ENCODE measurements around the gene KRTAP4-7.
"Not testable (repeated sequence)": the region's sequence is repeated elsewhere in the genome, so short reads cannot be mapped to it uniquely, and the experiment has no call there.

Gene KRTAP4-7

DNA sequence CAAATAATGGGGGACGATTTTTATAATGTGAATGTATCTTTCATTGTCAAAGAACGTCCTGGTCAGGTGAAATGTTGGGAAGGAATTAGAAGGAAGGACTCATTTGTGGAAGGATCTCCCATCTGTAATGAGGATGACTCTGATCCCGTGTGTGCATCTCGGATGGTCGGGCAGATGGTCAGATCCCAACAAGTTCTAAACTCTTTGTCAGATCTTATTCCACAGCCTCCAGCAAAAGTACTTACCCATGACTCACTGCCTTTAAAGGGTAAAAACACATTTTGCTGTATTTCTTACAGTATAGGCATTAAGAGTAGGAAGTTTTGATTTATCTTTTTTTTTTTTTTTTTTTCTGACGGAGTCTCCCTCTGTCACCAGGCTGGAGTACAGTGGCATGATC lies 14.5 kb downstream of the KRTAP4-7 start:
- H3K4me3 ChIP-seq (ENCODE audit: low read depth in 1 of 2, low read length in 1 of 2), result no peak overlapping the region
- no peaks in the 10 kb centered on the region for H3K4me1 ChIP-seq (ENCODE audit: control insufficient read depth in 1 of 2, insufficient read depth in 1 of 2, low read depth in 1 of 2, low read length in 1 of 2)
- H3K27ac ChIP-seq, result no peak overlapping the region
- H3K9me3 ChIP-seq, result no peaks in the 10 kb centered on the region
- no peaks in the 10 kb centered on the region for H3K27me3 ChIP-seq
- TF ChIP-seq, protein P1, sequence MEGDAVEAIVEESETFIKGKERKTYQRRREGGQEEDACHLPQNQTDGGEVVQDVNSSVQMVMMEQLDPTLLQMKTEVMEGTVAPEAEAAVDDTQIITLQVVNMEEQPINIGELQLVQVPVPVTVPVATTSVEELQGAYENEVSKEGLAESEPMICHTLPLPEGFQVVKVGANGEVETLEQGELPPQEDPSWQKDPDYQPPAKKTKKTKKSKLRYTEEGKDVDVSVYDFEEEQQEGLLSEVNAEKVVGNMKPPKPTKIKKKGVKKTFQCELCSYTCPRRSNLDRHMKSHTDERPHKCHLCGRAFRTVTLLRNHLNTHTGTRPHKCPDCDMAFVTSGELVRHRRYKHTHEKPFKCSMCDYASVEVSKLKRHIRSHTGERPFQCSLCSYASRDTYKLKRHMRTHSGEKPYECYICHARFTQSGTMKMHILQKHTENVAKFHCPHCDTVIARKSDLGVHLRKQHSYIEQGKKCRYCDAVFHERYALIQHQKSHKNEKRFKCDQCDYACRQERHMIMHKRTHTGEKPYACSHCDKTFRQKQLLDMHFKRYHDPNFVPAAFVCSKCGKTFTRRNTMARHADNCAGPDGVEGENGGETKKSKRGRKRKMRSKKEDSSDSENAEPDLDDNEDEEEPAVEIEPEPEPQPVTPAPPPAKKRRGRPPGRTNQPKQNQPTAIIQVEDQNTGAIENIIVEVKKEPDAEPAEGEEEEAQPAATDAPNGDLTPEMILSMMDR (IDR thresholded peaks at IDR 0.05), result no peak
- H3K36me3 ChIP-seq, result no peaks in the 10 kb centered on the region

DNA sequence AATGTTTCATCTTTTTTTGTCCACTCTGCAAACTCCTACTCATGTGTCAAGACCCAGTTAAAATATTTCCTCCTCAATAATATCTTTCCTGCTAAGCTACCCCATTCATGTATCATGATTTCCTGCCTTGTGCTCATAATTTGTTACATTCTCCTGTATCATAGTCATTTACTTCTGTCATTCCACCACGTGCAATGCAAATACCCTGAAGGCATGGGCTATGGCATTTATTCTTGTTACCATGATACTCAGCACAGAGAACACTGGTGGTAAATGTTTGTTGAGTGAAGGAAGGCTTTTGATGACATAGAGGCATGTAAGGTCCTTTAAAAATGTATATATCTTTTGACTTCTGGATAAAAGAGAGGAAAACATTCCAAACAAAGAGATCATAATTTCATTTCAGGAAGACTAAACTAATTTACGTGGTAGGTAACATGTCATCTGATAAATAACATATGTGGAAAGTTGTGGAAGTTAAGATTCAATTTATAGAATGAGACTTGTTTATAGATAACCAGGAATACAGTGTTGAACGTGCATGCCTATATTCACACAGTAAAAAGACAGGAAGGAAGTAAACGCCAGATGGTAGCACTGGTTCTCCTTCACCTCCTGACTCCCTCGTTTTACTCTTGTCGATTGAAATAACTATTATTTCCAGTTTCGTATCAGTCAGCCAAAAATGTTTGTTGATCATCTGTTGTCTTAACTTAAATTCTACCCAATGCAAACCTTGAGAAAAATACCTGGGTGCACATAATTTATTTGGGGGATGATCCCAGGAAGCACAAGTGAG lies 15.9 kb downstream of the KRTAP4-7 start:
- H3K4me3 ChIP-seq (ENCODE audit: low read depth in 1 of 2, low read length in 1 of 2); H3K36me3 ChIP-seq; H3K4me1 ChIP-seq (ENCODE audit: control insufficient read depth in 1 of 2, insufficient read depth in 1 of 2, low read depth in 1 of 2, low read length in 1 of 2); H3K9me3 ChIP-seq; H3K27me3 ChIP-seq; H3K27ac ChIP-seq: not testable (repeated sequence)

DNA sequence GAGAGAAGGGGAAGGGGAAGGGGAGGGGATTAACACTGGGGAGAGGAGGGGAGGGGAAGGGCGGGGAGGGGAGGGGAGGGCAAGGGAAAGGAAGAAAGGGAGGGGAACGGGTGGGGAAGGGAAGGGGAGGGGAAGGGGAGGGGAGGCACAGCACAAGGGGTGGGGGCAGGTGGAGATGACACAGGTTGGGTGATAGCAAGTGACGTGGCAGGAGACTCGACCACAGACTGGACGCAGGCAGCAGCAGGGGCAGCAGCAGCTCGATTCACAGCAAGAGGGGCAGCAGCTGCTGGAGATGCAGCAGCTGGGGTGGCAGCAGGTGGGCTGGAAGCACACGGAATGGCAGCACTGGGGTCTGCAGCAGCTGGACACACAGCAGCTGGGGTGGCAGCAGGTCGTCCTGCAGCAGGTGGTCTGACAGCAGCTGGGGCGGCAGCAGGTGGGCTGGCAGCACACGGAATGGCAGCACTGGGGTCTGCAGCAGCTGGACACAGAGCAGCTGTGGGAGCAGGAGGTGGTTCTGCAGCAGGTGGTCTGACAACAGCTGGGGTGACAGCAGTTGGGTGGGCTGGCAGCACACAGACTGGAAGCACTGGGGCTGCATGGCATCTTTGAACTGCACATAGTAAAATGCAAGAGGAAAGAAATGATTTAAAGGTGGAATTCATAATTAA lies 17.8 kb downstream of the KRTAP4-7 start, which contains the start of gene KRTAP4-16:
Gene KRTAP4-16, minus strand, starts transcription at position 624 of the 674 bp plus-strand sequence. Its CDS starts 0 bp downstream, at position 624.
- Histone ChIP-seq H3K36me3 (no peaks in the 10 kb centered on the region), H3K4me1 (ENCODE audit: control insufficient read depth in 1 of 2, insufficient read depth in 1 of 2, low read depth in 1 of 2, low read length in 1 of 2) (no peaks in the 10 kb centered on the region), H3K9me3 (no peaks in the 10 kb centered on the region), H3K27me3 (no peaks in the 10 kb centered on the region), H3K4me3 (ENCODE audit: low read depth in 1 of 2, low read length in 1 of 2) (no peak within 1 kb of the TSS), H3K27ac (no peak within 1 kb of the TSS)
- TF ChIP-seq, protein P1 (IDR thresholded peaks at IDR 0.05), result no peak

DNA sequence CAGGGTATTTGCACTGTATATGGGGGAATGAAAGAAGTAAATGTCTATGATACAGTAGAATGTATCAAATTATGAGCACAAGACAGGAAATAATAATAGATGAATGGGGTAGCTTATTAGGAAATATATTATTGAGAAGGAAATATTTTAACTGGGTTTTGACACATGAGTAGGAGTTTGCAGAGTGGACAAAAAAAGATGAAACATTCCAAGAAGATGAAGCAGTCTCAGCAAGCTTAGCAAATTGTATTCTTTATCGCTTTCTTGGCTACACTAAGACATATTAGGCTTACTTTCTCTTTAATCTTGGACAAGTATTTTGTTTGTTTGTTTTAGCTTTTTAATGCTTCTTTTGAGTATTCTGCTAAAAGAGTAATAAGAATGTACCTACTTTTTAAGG lies 19.9 kb downstream of the KRTAP4-7 start:
- Histone ChIP-seq H3K36me3 (no peaks in the 10 kb centered on the region), H3K9me3 (no peaks in the 10 kb centered on the region), H3K27me3 (no peaks in the 10 kb centered on the region), H3K4me3 (ENCODE audit: low read depth in 1 of 2, low read length in 1 of 2) (no peak overlapping the region), H3K4me1 (ENCODE audit: control insufficient read depth in 1 of 2, insufficient read depth in 1 of 2, low read depth in 1 of 2, low read length in 1 of 2) (no peaks in the 10 kb centered on the region), H3K27ac (no peak overlapping the region)
- TF ChIP-seq, protein P1 (IDR thresholded peaks at IDR 0.05), result no peak

DNA sequence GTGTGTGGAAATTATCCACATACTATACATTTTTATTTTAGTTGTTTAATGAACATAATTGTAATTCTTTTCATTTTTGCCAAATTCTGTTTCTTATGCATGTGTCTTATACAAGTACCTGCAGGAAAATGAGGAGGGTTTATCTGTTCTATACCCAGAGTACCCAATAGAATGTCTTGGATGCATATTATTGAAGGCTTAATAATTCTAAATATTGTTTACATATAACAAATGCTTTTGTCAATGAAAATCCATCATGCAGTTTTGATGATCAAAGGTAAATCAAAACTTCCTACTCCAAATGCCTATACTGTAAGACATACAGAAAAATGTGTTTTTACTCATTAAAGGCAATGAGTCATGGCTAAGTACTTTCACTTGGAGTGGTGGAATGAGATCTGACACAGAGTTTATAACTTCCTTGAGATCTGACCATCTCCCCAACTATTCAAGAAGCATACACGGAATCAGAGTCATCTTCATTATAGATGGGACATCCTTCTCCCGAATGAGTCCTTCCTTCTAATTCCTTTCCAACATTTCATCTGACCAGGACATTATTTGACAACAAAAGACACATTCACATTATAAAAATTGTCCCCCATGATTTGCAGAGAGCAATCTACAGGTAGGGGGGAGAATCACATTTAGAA lies 20.6 kb downstream of the KRTAP4-7 start:
- not testable (repeated sequence) for H3K4me3 ChIP-seq (ENCODE audit: low read depth in 1 of 2, low read length in 1 of 2); H3K36me3 ChIP-seq; H3K4me1 ChIP-seq (ENCODE audit: control insufficient read depth in 1 of 2, insufficient read depth in 1 of 2, low read depth in 1 of 2, low read length in 1 of 2); H3K27ac ChIP-seq; H3K27me3 ChIP-seq; H3K9me3 ChIP-seq

DNA sequence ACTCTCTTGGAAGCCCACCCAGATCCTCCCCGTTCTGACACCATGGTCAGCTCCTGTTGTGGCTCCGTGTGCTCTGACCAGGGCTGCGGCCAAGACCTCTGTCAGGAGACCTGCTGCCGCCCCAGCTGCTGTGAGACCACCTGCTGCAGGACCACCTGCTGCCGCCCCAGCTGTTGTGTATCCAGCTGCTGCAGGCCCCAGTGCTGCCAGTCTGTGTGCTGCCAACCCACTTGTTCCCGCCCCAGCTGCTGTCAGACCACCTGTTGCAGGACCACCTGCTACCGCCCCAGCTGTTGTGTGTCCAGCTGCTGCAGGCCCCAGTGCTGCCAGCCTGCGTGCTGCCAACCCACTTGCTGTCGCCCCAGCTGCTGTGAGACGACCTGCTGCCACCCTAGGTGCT lies 21.4 kb downstream of the KRTAP4-7 start, which contains the start of gene KRTAP4-9:
Gene KRTAP4-9, plus strand, starts transcription at position 43 of the 400 bp plus-strand sequence. Its CDS starts 0 bp downstream, at position 43.
- H3K9me3 ChIP-seq; H3K27ac ChIP-seq; H3K4me3 ChIP-seq (ENCODE audit: low read depth in 1 of 2, low read length in 1 of 2); H3K27me3 ChIP-seq; H3K4me1 ChIP-seq (ENCODE audit: control insufficient read depth in 1 of 2, insufficient read depth in 1 of 2, low read depth in 1 of 2, low read length in 1 of 2); H3K36me3 ChIP-seq: not testable (repeated sequence)
